ENCODE results near the gene BLCAP.

Gene BLCAP

DNA sequence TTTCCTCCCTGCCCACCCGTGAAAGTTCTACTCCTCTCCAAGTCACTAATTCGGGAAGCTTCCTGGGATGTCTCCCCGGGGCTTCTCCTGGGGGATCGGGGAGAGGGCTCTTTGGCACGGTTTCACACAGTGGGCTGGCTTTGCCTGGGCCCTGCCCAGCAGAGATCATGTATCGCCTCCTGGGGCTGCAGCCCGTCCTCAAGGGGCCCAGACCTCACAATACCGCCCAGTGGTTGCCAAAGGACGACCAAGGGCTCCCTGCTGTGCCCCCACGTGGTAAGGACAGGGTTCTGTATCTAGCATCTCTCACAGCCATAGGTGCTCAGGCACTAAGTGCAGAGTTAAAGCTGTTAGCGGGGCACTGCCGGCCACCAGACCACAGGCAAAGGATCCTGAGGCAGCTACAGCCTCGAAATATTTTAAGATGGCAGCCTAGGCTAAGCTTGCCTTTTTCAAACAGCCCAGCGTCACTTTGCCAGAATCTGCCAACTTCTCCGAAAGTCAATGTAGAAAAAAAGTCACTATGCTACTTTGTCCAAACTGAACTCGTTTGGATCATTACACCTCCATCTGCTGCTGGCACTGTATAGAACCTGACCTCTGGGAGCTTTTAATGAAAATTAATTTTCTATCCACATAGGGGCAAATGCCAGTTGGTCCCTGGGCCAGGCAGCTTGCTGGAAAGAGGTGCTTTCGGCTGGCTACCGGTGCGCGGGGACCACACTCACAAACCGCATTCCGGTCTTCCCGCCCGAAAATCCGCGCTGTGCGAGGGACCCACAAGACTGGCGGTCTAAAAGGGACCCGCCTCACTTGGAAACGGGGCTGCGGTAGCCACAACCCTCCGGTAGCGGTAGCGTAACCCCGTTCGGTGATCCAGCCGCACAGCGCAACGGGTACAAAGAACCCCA, 7.9 kb downstream of the BLCAP start:
- DNase-seq = peak in 2 of 10 donors; percentile 74 to 86
- intact Hi-C loops (cut with DNase I) = loop anchor here (5.0 kb wide), 1 partner anchor 112 kb away; no protein-coding TSS in a partner anchor

DNA sequence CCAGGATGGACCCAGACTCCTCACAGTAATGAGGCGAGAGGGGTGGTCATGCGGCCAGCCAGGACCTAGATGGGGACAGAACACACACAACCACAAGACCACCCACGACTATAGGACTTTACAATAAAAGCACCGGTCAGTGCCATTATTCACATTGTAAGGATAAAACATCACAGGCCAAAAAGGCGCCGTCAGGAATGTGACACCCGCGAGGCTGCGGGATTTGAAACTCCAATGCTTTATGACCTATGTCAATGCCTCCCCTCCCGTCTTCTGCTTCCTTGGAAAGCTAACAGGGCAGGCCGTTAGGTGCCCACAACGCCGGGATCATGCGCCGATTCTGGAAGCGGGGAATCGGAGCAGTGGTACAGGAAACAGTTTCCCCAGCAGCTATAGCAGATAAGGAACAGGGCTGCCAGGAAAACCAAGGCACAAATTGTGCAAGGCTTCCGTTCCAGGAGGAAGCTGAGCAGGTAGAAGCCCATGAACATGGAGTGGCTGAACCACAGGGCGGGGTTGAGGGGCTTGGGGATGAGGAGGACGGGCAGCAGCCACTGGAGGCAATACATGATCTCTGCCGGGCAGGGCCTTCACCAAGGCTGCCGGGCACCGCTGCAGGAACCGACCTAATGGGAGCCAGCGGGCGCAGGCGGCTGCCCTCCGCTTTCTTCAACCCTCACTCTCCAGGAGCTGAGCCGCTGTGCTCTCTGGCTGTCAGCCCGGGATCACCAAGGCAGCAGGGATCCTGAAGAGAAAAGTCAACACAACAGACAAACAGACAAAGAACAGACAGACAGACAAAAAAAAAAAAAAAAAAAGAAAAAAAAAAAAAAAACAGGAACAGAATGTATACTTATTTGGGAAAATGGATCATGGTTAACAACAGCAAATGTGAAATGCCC, 8.8 kb downstream of the BLCAP start:
- DNase-seq = peak in 4 of 10 donors; percentile 41 to 85 (median 64)
- intact Hi-C loops (cut with DNase I) = no loop called here

DNA sequence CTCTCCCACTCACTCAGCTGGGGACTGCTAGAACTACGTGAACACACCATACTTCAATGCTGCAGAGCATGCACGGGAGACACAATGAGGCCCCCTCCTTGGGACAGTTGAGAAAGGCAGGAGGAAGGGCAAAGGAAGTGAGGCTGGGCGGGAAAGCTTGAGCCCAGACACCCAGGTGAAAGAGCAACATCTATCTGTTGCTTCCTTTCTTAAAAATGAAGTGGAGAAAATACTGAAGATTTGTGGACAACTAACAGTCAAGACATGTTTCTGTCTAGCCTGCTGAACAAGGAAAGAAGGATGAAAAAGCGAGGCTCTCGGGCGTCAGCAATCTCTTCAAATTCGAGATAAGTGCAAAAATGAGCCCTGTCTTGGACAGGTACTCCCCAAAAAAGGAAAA, 9.6 kb downstream of the BLCAP start:
- intact Hi-C loops (cut with DNase I) = no loop called here
- no peak for DNase-seq

DNA sequence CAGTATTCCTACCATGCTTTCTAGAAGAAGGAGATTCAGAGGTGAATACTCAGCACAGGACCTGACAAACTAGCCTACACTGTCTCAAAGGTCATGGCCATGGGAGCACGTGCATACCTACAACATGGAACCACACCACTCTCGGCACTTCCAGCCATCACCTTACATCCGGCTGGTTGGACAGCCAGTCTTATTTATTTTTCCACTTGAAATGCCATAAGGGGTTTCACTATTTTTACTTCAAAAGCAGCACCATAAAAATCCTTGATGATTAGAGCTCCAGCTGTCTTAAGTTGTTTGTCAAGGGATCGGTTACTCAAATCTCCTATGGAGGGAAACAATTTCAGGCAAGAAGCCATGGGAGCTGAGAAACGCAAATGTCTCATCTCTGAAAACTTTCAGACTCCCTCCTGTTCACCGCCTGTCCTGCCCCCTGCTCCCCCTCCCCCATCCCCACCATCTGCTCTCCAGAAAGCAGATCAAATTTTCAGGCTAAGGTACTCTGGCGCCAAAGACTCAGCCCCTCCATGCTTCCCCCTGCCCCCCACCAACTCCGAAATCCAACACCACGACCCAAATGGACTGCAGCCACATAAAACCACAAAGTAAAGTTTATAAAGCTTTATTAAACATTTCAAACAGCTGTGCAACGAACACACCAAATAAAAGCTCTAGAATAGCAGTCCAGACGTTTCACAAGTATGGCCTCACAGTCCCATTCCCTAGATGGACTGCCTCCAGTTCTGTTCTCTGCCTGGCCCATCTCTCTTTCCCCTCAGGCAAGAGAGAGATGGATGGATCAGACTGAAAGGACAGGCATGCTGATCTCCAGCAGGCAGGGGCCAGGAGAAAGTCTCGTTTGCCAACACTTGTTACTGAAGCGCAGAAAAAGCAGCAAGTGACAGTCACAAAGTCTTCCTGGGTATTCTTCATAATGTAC, 10.6 kb downstream of the BLCAP start:
- intact Hi-C loops (cut with DNase I) = no loop called here
- DNase-seq = no peak

DNA sequence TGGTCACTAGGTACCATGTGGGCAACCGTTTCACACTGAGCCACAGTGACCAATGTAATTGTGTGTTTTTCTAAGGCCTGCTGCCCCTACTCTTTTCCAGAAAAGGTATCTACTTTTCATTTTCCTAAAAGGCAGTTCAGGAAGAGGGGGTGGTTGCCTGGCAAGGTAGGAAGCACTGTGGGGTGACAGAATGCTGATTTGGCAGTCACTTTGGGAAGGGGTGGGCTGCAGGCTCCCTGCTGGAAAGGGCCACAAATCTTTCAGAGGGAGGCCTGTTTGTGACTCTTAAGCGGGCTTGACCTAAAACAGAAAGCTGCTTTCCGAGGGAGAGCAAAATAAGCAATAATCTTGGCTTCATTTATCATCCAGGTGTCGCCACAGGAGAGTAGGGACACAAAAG, 11.8 kb downstream of the BLCAP start:
- intact Hi-C loops (cut with DNase I) = no loop called here
- DNase-seq = no peak

DNA sequence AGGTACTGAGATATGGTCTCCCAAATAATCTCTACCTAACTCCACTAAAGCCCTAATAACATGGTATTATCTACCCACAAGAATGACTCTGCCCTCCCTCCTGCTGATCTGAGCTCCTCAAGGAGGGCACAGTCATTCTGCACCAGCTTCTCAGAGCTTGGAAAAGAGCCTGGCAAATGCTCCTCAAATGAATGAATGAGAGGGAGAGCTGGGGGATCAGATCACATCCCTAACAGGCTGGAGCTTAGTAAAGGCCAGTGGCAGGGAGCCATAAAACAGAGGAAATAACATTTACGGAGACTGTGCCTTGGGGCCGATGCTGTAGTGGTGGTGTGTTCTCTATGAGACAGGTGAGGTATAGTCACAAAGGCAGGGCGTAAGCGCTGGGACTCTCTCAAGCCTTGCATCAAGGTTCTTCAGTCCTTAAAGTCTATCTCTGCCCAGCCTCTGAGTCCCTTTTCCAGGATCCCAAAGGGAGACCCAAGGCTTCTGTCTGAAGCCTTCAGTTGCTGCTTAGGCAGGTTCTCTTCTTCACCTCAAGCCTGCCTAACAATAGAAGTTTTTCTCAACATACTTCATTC, 13.8 kb downstream of the BLCAP start:
- intact Hi-C loops (cut with DNase I) = no loop called here
- peak in 1 of 10 donors; percentile 32 for DNase-seq

DNA sequence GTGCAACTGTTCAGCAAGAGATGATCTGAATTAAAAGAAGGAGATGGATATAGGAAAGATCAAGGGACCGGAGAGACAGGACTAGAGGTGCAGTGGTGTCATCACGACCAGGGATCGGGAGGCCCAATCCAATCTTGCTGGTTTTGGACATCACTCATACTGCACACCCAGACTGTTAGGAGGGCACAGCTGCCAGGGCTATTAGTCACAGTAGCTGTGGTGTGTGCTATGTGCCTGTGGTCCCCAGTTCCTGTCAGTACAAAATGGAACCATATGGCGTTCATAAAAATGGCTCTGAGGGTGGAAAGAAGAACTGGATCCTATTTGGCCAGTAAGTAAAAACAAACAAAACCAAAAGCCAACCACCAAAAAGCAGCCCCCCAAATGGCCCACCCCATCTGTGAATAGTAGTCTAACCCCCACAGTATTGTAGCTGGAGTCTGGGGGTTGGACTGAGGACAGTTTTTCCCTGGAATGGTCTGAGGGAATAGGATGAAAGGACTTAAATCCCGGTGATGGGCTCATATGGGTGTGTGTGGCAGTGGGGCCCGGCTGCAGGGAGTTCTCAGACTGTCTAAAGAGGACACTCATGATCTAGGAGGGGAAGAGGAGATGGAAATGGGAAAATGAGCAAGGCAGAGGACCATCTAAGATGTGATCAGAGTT, 15.9 kb downstream of the BLCAP start:
- DNase-seq = peak in 1 of 10 donors; percentile 62
- intact Hi-C loops (cut with DNase I) = no loop called here

DNA sequence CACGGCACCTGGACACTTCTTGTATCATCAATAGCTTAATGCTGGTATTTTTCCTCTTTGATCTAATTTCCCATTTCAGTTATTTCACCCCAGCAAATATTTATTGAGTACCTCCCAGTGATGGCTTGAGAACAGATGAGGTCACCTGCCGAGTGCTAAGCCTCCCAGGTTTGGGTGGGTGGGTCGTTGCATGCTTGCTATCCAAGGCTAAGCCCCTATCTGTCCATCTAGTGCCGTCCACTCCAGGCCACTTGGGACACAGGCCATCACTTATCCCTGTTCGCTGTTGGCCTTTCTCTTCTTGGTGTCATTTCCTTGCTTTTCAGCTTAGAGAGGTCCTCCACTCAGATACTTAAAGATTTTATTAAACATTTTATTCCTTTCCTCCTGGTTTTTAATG, 17.4 kb downstream of the BLCAP start:
- peak in 1 of 10 donors; percentile 9 for DNase-seq
- intact Hi-C loops (cut with DNase I) = no loop called here

DNA sequence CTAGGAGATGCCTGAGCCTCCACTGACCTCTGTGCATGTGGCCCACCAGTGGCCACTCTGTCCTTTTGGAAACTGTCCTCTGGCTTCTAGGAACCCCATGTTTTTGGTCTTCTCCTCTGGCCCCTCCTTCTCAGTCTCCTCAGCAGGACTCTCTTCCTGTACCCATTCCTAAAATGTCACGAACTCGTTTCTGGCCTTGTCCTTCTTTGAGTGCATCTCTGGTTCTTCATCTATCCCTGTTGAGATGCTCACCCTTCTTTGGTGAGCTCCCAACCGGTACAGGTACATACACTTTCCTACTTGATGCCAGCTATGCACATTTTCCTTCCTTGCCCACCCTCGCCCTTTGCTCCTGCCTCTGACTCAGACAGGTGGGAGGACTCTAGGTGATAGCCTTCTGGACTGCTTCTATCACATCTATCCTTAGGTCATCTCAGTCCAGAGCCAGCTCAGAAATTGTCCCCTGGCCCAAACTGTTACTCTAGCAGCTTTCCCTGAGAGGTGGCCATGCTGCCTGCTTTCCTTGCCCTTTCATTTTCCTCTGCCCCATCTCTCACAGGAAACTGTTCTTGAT, 21.4 kb downstream of the BLCAP start:
- intact Hi-C loops (cut with DNase I) = loop anchor here (10.0 kb wide), 1 partner anchor 81 kb away; no protein-coding TSS in a partner anchor
- peak in 1 of 10 donors; percentile 9 for DNase-seq

DNA sequence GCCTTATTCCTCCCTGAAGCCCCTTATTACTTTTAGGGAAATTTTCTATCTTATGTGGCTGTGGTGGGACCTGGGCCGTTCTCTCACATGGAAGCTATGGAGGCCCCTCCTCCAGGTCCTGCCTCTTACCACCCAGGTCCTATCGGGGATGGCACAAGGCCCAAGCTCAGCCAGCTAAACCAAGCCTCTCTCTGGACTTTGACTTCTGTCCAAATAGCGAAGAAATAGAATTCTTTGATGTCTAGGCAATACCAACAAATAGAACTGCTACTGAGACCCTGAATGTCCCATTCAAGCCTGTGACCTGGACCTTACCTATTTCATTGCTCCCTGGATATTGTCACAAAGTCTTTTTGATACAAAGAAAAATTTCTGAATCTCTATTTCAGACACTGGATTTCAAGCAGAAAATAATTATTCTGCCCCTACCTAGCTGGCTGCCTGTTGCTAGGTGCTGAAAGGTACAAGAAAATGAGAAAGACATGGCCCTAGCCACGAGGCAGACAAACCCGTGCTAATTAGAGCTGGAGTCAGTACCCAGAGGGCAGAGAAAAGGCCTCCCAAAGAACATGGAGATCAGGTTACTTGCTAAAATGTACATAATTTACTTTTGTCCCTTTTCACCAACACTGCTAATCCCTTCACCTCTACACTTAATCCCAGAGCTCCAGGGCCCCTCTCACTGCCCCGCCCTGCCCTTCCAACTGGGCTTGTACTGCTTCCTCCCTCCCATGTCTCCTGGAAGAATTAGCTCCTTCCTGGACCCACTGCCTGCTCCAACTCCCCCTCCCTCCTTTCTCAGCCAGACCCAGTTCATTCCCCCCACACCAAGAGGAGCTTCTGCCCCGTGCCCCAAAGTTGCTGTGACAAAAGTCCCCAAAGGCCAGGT, 22.2 kb downstream of the BLCAP start:
- intact Hi-C loops (cut with DNase I) = loop anchor here (10.0 kb wide), 1 partner anchor 81 kb away; no protein-coding TSS in a partner anchor
- DNase-seq = peak in 1 of 10 donors; percentile 62

DNA sequence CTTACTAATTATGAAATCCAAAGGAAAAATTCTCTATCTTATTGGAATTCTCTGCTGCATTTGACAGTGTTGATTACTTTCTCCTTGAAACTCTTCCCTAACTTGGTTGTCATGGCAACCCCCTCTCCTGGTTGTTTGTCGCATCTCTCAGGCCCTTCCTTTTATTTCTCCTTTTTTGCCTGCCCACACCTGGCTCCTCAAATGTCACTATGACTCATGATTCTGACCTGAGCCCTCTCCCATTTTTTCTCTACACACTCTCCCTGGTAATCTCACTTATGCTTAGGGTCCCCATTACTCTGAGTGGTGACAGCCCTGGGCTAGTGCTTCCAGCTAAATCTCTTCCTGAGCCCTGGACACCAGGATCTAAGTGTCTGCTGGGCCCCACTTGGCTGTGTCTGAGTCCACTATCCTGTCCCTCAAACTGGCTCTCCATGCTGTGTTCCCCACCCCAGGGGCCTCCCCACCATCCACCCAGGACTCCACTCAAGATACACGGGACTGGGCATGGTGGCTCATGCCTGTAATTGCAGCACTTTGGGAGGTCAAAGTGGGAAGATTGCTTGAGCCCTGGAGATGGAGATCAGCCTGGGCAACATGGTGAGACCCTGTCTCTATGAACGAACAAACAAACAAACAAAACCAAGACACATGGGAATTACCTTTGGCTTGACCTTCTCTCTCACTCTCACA, 23.1 kb downstream of the BLCAP start:
- intact Hi-C loops (cut with DNase I) = loop anchor here (10.0 kb wide), 1 partner anchor 80 kb away; no protein-coding TSS in a partner anchor
- DNase-seq = peak in 1 of 10 donors; percentile 30

DNA sequence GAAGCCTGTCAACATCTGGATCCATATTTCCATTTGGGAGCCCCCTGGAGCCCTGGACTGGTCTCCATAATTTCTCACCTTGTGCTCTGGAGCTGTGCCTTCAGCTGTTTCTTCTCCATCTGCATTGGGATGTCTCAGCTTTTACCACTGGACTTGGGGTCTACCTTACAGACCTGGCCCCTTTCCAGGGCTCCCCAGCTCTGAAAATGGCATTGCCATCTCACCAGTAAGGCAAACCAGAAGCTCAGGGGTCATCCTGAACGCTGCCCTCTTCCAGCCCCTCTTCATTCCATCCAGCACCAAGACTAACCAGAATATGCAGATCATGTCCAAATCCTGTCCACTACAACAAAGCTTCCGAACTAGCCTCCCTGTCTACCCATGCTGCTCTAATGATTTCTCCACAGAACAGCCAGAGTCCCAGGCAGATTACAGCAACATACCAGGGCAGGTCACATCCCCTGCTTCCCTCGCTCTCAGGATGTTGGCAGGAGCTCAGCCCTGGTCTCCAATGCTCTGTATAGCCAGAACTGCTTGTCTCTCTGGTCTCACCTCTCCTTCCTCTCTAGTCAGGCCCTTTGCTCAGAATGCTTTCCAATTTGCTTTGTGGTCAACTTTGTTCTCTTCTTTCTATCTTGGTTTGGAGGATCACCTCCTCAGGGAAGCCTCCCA, 24.3 kb downstream of the BLCAP start:
- peak in 1 of 10 donors; percentile 46 for DNase-seq
- intact Hi-C loops (cut with DNase I) = loop anchor here (10.0 kb wide), 1 partner anchor 79 kb away; no protein-coding TSS in a partner anchor

DNA sequence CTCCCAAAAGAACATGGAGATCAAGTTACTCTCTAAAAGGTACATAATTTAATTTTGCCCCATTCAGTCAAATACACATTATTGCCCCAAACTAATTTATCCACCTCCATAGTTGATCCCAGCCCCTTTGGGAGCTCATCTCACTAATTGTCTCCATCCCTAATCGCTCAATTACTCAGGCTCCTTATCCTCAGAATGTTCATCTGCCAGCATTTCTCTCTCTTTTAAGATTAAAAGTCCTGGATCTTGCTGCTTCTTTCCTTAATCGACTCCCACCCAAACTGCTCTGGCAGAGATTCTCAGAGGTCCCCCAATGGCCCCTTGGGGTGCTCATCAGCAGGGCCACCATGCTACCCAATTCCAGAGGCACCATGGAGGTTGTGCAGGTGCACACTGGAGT, 25.0 kb downstream of the BLCAP start:
- no peak for DNase-seq
- intact Hi-C loops (cut with DNase I) = loop anchor here (10.0 kb wide), 1 partner anchor 78 kb away; no protein-coding TSS in a partner anchor

DNA sequence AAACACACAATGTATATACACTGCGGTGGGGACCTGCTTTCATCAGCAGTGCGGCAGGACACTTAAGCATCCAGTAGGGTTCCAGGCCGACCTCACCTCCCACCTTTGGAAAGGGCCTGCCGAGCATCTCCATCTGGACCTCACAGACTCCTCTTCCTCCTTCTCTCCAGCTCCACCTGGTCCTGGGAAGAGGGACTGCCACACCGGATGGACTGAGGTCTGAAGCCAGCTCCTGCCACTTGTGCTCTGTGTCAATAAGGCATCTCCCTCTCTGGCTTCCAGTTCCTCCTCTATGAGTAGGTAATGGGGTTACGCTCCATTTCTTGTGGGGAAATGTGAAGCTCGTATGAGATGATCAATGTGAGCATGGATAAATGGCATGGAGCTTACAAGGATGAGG, 25.7 kb downstream of the BLCAP start:
- intact Hi-C loops (cut with DNase I) = loop anchor here (10.0 kb wide), 1 partner anchor 77 kb away; no protein-coding TSS in a partner anchor
- DNase-seq = peak in 1 of 10 donors; percentile 25

DNA sequence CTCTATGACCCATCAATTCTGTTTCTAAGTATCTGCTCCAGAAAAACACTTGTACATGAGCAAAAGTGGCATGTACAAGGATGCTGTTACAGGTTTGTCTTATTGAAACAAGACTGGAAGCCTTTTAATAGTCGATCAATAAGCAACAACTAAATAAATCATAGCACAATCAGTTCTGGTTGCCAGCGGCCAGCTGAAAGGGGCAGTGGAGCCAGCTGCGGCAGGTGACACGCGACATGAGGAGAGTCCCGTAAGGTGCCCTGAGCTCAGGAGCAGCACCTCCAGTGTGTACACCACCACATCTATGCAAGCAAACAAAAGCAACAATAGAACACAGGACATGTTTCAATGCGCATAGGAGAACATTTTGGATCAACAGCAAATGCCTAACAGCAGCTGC, 27.4 kb downstream of the BLCAP start:
- DNase-seq = peak in 1 of 10 donors; percentile 15
- intact Hi-C loops (cut with DNase I) = loop anchor here (10.0 kb wide), 1 partner anchor 76 kb away; no protein-coding TSS in a partner anchor

DNA sequence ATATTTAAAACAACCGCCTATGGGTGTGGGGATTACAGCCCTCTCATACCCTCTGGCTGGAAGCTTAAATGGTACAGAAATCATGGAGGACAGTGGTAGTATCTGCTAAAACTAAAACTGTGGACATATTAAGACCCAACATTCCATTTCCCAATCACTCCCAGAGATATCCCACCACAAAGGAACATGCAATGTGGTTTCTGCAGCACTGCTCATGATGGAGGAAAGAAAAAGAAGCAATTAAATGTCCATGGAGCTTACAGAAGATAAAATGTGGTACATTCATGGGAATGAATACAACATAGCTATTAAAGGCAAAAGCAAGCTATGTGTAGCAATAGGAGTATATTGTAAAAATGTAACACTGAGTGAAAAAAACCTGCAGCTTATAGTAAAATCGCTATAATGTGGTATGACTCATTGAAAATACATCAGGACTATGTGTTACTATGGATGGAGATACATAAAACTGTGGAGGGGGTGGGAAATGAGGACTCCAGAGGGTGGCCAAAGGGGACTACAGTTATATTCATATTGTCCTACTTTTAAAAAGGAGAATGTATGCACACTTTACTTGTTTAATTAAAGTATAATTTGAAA, 29.5 kb downstream of the BLCAP start:
- no peak for DNase-seq

More for the DNA sequence above, 29.5 kb downstream of the BLCAP start:
- intact Hi-C loops (cut with DNase I) = no loop called here

Data from posterior cingulate gyrus (tissue), 11 donors.